NCI-H1105 treated with DMSO at 0.1 percent for 48 hours (cell line): Measurements from ENCODE around the gene OXNAD1.

Source experiments
- DNase-seq: peaks from one replicate; lab custom pipeline; 2025; lab: John Stamatoyannopoulos, UW

The OXNAD1 gene

DNA sequence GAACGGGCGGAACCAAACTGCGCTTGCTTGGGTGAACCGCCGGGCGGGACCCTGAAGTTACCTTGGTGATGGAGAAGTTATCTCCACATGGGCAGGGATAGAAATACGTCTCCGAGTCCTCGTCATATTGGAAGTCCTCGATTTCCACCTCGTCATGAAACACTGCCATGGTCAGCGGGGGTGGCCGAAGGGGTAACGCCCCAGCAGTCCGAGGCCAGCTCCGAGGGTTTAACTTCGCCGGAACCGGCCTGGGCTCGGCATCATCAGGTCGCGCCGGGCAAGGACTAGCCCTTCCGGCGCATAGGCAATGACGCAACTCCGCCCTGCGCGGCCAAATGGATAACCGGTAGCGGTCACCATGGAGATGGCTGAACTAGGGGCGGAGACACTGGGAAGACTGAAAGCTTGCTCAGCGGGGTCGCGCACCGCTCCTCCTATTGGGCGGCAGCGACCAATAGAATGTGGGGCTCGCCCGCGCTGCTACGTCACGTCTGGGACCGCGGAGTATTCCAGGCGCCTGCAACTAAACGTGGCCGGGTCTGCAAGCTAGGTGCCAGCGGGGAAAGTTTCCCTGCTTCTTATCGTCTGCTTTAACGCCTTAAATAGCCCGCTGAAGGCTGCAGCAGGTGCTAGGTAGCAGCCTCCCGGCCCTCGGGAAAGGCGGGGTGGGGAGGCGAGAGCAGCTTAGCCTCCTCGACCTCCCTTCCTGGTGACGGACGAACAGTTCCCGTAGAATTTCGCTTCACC is at the start of gene OXNAD1, which contains the start of gene DPH3:
OXNAD1 (plus strand) TSS at position 505 of the 747 bp plus-strand sequence. CDS start 5,741 bp downstream, outside the sequence.
DPH3 (minus strand) TSS at position 236 of the 747 bp plus-strand sequence; CDS start at position 169, 67 bp downstream.
- DNase-seq = peak; percentile 94

GRCh38 chr3:16216373-16216935 is 48.6 kb upstream of the OXNAD1 start:
- no peak for DNase-seq

GRCh38 chr3:16219777-16220176 is 45.2 kb upstream of the OXNAD1 start:
- no peak for DNase-seq

DNA sequence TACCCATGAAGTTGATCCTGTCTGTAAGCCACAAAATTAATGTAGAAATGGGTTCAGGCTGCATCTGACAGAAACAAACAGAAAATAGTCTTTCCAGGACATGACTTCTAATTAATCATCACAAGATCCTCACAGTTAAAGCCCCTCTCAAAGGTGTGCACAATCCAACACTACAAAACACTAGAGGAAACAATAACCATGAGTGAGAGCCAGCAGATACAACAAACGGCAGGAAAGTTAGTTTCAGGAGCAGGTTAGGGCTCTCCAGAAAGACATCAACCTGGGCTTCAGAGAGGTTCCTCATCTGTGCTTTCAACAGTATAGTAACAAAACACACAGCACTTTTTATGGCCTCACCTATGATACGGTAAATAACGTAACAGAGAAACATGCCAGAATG is 43.0 kb upstream of the OXNAD1 start:
- no peak for DNase-seq

DNA sequence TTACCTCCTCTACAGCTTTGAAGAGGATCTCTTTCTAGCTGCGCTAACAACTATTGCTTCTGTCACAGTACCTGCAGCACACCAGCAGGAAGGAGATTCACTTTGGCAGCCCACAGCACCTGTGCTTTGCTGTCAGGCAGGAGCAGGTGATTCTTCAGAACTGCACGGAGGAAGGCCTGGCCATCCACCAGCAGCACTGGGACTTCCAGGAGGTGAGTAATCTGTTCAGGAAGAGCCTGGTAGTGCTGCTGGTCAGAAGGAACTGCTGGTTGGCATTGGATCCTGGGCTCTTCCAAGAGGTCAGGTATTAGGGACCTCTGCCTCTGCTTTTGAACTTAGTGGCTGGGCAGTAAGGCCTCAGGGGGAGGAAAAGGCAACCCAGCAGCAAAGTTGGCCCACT is 42.5 kb upstream of the OXNAD1 start:
- no peak for DNase-seq

DNA sequence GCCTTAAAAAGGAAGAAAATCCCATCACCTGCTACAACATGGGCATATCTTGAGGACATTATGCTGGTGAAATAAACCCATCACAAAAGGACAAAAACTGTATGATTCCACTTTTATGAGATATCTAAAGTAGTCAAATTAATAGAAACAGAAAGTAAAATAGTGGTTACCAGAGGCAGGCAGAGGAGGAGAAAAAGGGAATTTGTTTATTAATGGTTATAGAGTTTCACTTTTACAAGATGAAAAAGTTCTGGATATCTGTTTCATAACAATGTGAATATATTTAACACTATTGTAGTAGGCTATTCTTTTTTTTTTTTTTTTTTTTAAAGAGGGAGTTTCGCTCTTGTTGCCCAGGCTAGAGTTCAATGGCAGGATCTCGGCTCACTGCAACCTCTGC is 40.7 kb upstream of the OXNAD1 start:
- no peak for DNase-seq

GRCh38 chr3:16227566-16227965 is 37.4 kb upstream of the OXNAD1 start:
- no peak for DNase-seq

GRCh38 chr3:16229681-16230080 is 35.3 kb upstream of the OXNAD1 start:
- DNase-seq = no peak

DNA sequence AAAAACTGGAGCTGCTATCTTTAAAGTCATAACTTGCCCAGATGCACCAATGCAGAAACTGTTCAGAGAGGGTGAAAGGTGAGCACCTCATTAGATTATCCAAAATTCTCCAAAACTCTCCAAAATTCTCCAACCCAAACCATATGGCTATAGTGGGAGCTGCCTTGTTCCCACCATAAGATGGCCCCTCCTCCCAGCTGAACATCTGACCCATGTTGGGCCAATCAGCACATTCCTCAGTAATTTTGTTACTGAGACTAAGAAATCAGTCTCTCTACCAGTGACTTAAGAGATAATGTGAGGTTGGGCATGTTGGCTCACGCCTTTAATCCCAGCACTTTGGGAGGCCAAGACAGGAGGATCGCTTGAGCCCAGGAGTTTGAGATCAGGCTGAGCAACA is 33.0 kb upstream of the OXNAD1 start:
- no peak for DNase-seq

GRCh38 chr3:16233806-16234205 is 31.2 kb upstream of the OXNAD1 start:
- DNase-seq = no peak

DNA sequence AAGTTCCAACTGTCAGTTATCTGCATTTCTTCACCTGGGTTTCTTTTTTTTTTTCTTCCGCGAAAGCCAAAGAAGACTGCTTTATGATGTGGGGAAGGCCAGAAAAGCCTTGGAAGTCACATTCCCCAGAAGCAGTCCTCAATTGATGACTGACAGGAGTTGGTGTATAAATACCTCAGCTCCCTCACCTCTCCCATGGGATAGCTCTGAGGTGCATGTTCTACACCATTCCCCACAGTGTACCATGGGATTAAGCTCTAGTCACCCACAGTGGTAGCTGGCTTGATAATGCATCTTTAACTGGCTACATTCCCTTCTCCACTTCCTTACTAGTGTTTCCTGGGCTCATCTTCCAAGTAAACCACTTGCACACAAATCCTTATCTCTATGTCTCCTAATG is 30.7 kb upstream of the OXNAD1 start:
- DNase-seq = no peak

- DNase-seq = no peak
Measured at GRCh38 chr3:16236030-16236639, 28.9 kb upstream of the OXNAD1 start.

DNA sequence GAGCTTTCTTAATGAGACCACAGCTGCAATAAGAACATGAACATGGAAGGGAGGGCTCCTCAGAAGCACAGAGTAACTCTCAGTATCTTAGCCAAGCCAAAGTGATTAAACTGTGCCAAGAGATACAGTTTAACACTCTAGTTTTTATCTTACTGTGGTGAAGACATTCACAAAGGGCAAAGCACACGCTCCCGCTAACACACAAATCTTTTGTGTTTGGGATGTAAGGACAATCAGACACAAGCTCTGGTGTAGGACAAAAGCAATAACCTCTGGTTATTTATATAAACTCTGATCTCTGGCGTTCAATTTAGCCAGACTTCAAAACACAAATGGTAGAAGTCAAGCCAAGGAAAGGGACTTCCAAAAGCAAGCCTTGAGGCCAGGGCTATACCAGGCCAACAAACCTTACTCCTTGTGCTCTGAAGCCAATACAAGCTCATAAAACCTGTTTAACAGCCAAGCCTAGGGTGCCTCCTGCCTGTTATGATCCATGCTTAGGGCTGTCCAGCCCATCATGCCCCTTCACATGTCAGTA is 28.1 kb upstream of the OXNAD1 start:
- no peak for DNase-seq

- DNase-seq = no peak
Measured at GRCh38 chr3:16239086-16239770, 25.8 kb upstream of the OXNAD1 start.

DNA sequence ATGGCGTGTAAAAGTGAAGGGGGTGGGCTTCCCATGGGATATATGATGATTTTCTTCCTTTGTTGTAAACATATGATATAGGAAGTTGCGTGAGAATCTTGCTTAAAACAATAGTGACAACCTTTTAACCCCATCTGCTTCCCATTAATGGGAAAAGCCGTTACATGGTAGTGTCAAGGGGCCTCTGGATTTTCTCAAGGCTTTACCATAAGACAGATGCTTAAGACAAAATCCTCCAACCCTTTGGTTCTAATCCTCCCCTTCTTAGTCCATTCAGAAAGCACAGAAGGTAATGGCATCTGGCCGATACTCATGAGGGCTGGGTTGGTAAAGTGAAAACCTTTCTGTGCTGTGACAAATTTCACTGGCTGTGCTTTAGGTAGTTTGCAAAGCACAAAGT is 25.2 kb upstream of the OXNAD1 start:
- no peak for DNase-seq

- DNase-seq = no peak
Measured at GRCh38 chr3:16240229-16241023, 24.6 kb upstream of the OXNAD1 start.

DNA sequence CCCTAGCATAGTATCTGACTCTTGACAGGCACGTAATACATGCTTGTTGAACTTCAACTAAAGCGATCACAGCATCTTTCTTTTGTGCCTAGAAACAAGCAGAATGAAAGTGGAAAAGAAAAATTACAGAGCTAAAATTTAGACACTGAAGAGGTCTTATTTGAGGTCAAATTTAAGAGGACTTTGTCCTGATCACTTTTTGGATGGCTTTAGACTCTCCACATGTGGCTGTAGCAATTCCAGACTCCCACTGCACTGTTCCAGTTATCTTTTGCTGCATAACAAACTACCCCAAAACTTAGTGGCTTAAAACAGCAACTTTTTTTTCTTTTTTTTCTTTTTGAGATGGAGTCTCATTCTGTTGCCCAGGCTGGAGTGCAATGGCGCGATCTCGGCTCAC is 23.8 kb upstream of the OXNAD1 start:
- no peak for DNase-seq

DNA sequence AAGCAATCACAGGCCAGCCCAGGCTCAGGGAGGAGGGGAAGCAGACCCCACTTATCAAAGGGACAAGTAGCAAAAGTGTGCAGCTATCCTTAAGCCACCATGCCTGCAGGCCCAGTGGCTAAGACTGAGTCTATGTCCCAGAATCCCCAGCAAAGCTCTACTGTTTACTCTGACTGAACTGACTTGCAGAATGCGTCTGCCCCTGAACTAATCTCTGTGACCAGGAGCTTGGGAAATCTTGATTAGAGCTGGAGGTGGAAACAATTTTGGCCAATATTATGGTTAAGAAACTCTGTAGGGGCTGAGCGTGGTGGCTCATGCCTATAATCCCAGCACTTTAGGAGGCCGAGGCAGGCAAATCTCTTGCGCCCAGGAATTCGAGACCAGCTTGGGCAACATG is 22.8 kb upstream of the OXNAD1 start:
- DNase-seq = no peak

DNA sequence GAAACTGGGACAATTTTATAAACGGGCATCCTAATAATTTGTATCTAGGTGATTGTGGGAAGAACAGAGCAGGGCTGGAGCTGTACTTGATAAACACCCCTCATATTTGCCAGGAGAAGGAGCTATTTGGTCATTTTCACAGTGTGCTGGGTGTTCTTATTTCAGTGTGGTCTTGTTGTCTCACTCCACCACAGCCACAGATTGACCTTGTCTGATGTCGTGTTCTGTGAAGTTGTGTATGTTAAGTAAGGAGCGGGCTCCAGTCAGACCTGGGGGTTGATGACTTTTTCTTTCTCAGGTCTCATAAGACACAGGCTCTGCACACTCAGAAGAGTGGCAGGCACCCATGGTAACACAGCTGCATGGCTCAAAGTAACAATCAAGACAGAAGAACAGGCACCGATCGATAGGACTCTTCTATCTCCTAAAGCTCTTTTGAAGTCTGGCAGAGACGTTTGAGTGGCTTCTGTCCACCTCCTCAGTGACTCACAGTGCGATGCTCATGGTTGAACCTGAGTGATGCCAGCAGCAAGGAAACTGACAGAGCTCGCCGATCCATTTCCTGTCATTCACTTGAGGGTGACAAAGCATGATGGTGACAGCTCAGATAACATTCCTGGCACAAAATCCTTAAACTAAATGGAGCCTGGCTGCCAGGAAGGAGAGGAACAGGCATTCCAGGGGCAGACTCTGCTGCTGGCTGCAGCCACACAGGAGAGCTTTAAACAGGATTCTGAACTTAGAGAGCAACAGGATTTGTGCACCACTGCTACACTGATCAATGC is 21.1 kb upstream of the OXNAD1 start:
- no peak for DNase-seq

DNA sequence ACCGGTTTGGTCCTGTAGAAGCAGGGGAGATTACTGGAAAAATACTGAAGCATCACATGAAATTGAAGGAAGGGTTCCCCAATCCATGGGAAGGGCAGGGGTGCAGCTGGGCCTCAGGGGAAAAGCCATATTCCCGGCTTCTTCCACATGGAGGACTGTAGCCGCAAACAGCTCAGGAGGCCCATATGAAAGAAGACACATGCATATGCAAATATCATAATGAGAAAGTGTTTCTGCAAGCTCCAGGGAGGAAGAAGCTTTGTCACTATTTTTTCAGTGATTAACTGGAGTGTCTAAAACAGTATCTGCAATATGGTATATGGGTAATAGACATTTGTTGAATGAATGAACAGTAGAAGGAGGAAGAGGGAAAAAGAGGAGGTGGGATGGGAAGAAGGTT is 19.4 kb upstream of the OXNAD1 start:
- DNase-seq = no peak
